GM18505 (cell line): ENCODE results near the gene SOX9.

ENCODE experiments used
- ATAC-seq: cut with Tn5 transposase; IDR thresholded peaks from one replicate; pipeline ENCODE4 v1.9.1; 2021; ENCODE audit not compliant: unreplicated experiment
- POLR2A ChIP-seq: IDR thresholded peaks from 4 replicates; pipeline ENCODE4 v1.6.1; 2011; ENCODE audit warnings: borderline replicate concordance; ENCODE audit not compliant: insufficient read depth, insufficient read length; ENCODE audit errors: extremely low read depth

Gene SOX9

GRCh38 chr17:72117535-72118334 is 3.1 kb upstream of the SOX9 start:
- no peak for TF ChIP-seq POLR2A
- no peak for ATAC-seq

- ATAC-seq: no peak
- no peak for TF ChIP-seq POLR2A
Observed at GRCh38 chr17:72118335-72119076, 2.3 kb upstream of the SOX9 start.

GRCh38 chr17:72119077-72119872 is 1.5 kb upstream of the SOX9 start:
- ATAC-seq: no peak

GRCh38 chr17:72119873-72120641 is 763 bp upstream of the SOX9 start:
- no peak for ATAC-seq
- TF ChIP-seq POLR2A: no peak

More at GRCh38 chr17:72119077-72119872, 1.5 kb upstream of the SOX9 start:
- no peak for TF ChIP-seq POLR2A

- TF ChIP-seq POLR2A: no peak
- ATAC-seq: peak; percentile 16
Observed at GRCh38 chr17:72121164-72122009, 567 bp downstream of the SOX9 start.

GRCh38 chr17:72122010-72122764 is 1.4 kb downstream of the SOX9 start:
- ATAC-seq: no peak
- no peak for TF ChIP-seq POLR2A

- no peak for ATAC-seq
- peak; percentile 19 for TF ChIP-seq POLR2A
Observed at GRCh38 chr17:72122765-72123529, 2.1 kb downstream of the SOX9 start.

- TF ChIP-seq POLR2A: no peak
- ATAC-seq: no peak
Observed at GRCh38 chr17:72123530-72124437, 3.0 kb downstream of the SOX9 start.

GRCh38 chr17:72124438-72124775 is 3.6 kb downstream of the SOX9 start:
- no peak for TF ChIP-seq POLR2A
- no peak for ATAC-seq

GRCh38 chr17:72125226-72125651 is 4.4 kb downstream of the SOX9 start:
- TF ChIP-seq POLR2A: no peak
- no peak for ATAC-seq
